Measurements from ENCODE around the gene SMIM29. TPM values are rescaled to one million over a fixed set of nuclear protein-coding genes. Genes with fewer than 3 reads are reported as not detected.

Gene SMIM29
- total and polyA plus RNA-seq, 10 of the 15 experiments (the other 5 are each of a cell fraction or from before 2014, with no cell fraction given): 7.1 to 30.0 (median 16.2) TPM

GRCh38 chr6:34248727-34249468 lies at the start of gene SMIM29 (continued):
- TF ChIP-seq MAX (IDR thresholded peaks at IDR 0.05; ENCODE audit: low read depth, low read length) (peak; percentile 48), GABPA (IDR thresholded peaks at IDR 0.05; ENCODE audit: low read depth) (no peak), SMARCA5 (IDR thresholded peaks at IDR 0.05) (peak; percentile 65), SP1 (IDR thresholded peaks at IDR 0.05; ENCODE audit: low read depth, low read length) (peak; percentile 46), SIN3A (IDR thresholded peaks at IDR 0.05; ENCODE audit: low read depth, low read length) (peak; percentile 80), HSF1 (IDR thresholded peaks at IDR 0.05; ENCODE audit: low read depth, low read length) (no peak), HDGF (IDR thresholded peaks at IDR 0.05) (peak; percentile 84; the same call in 1 of the 2 replicates), ZNF24 (IDR thresholded peaks at IDR 0.05) (0 out of 2 replicates have a peak, but pooled peaks have one; percentile 8), ZBTB4 (CRISPR knock-in tag; IDR thresholded peaks at IDR 0.05) (no peak), POLR2AphosphoS2 (IDR thresholded peaks at IDR 0.05; ENCODE audit: low read depth, low read length) (peak; percentile 68; the same call in 1 of the 2 replicates), FOS (IDR thresholded peaks at IDR 0.05; ENCODE audit: borderline replicate concordance, extremely low read depth, insufficient read length) (no peak), ATF2 (IDR thresholded peaks at IDR 0.05; ENCODE audit: low read length) (no peak), SIX5 (IDR thresholded peaks at IDR 0.05; ENCODE audit: low read depth, low read length, severe bottlenecking) (no peak), RFX5 (IDR thresholded peaks at IDR 0.05; ENCODE audit: low read depth, low read length) (0 out of 2 replicates have a peak, but pooled peaks have one; percentile 23), RBBP5 (conservative IDR thresholded peaks at IDR 0.05) (no peak), MEF2B (IDR thresholded peaks at IDR 0.05; ENCODE audit: partially characterized antibody, poor library complexity, severe bottlenecking) (no peak), SRF (IDR thresholded peaks at IDR 0.05; ENCODE audit: low read depth in 2 of 2, low read length in 2 of 2) (no peak), RUNX3 (IDR thresholded peaks at IDR 0.05; ENCODE audit: low read length) (no peak), SMC3 (IDR thresholded peaks at IDR 0.05; ENCODE audit: borderline replicate concordance, low read length) (peak; percentile 74), ASH2L (IDR thresholded peaks at IDR 0.05; ENCODE audit: borderline replicate concordance, low read depth) (no peak), E4F1 (IDR thresholded peaks at IDR 0.05; ENCODE audit: borderline replicate concordance, partially characterized antibody) (peak; percentile 17), RAD51 (IDR thresholded peaks at IDR 0.05) (peak; percentile 38; the same call in 1 of the 2 replicates)
